HUES48 (cell line): Measurements from ENCODE around the gene PROX1.
A peak's percentile ranks its signal among the peaks of the same experiment; 100 is the strongest.

Source experiments
- H3K27ac ChIP-seq: one replicate; pipeline ENCODE4 v1.7.0; 2013; ENCODE audit warnings: low read depth, low read length, inconsistent platforms
- H3K27me3 ChIP-seq: 2 replicates; pipeline ENCODE4 v1.6.1; 2013; ENCODE audit warnings: mild to moderate bottlenecking, low read length; ENCODE audit not compliant: control insufficient read depth, insufficient read depth
- H3K36me3 ChIP-seq: 2 replicates; pipeline ENCODE4 v1.6.1; 2013; ENCODE audit warnings: low read length; ENCODE audit not compliant: control insufficient read depth, insufficient read depth
- H3K4me1 ChIP-seq: 2 replicates; pipeline ENCODE4 v1.6.1; 2013; ENCODE audit warnings: mild to moderate bottlenecking, low read length; ENCODE audit not compliant: control insufficient read depth, insufficient read depth
- H3K4me3 ChIP-seq: 2 replicates; pipeline ENCODE4 v1.5.1; 2013; ENCODE audit warnings: mild to moderate bottlenecking, low read depth, low read length
- H3K9ac ChIP-seq: 2 replicates; pipeline ENCODE4 v1.6.1; 2013; ENCODE audit warnings: mild to moderate bottlenecking, low read depth, low read length, moderate library complexity
- H3K9me3 ChIP-seq: 2 replicates; pipeline ENCODE4 v1.6.1; 2013; ENCODE audit warnings: low read length; ENCODE audit not compliant: control insufficient read depth, insufficient read depth

The PROX1 gene

GRCh38 chr1:213962508-213962907, 25.3 kb upstream of the PROX1 start:
- Histone ChIP-seq H3K36me3 (no peaks in the 10 kb centered on the region), H3K27me3 (no peaks in the 10 kb centered on the region), H3K27ac (no peak overlapping the region), H3K4me3 (no peak overlapping the region), H3K9ac (no peak overlapping the region), H3K4me1 (no peaks in the 10 kb centered on the region), H3K9me3 (no peaks in the 10 kb centered on the region)

- Histone ChIP-seq H3K36me3 (no peaks in the 10 kb centered on the region), H3K4me1 (no peaks in the 10 kb centered on the region), H3K27me3 (no peaks in the 10 kb centered on the region), H3K9ac (no peak overlapping the region), H3K9me3 (no peaks in the 10 kb centered on the region), H3K4me3 (no peak overlapping the region), H3K27ac (no peak overlapping the region)
These were observed 21.7 kb upstream of the PROX1 start for GRCh38 chr1:213966122-213966521.

- Histone ChIP-seq H3K36me3 (no peaks in the 10 kb centered on the region), H3K4me1 (no peaks in the 10 kb centered on the region), H3K27me3 (no peaks in the 10 kb centered on the region), H3K27ac (no peak overlapping the region), H3K9me3 (no peaks in the 10 kb centered on the region), H3K9ac (no peak overlapping the region), H3K4me3 (no peak overlapping the region)
These were observed 19.5 kb upstream of the PROX1 start for GRCh38 chr1:213968146-213968825.

- H3K9ac ChIP-seq, result no peak overlapping the region
- no peaks in the 10 kb centered on the region for H3K9me3 ChIP-seq
- no peak overlapping the region for H3K4me3 ChIP-seq
- H3K27ac ChIP-seq, result no peak overlapping the region
- H3K4me1 ChIP-seq, result no peaks in the 10 kb centered on the region
- no peaks in the 10 kb centered on the region for H3K36me3 ChIP-seq
- peaks cover under 1% of the 10 kb centered on the region; the same call in 1 of the 2 replicates for H3K27me3 ChIP-seq
These were observed 17.7 kb upstream of the PROX1 start for GRCh38 chr1:213969958-213970555.

- H3K9me3 ChIP-seq, result no peaks in the 10 kb centered on the region
- H3K4me3 ChIP-seq, result no peak overlapping the region
- peaks cover 22% of the 10 kb centered on the region for H3K27me3 ChIP-seq
- H3K9ac ChIP-seq, result no peak overlapping the region
- peaks cover 7% of the 10 kb centered on the region; the same call in 1 of the 2 replicates for H3K4me1 ChIP-seq
- H3K36me3 ChIP-seq, result no peaks in the 10 kb centered on the region
- H3K27ac ChIP-seq, result no peak overlapping the region
These were observed 15.6 kb upstream of the PROX1 start for GRCh38 chr1:213972141-213972540.

- no peaks in the 10 kb centered on the region for H3K36me3 ChIP-seq
- H3K27ac ChIP-seq, result no peak overlapping the region
- H3K4me1 ChIP-seq, result peaks cover 15% of the 10 kb centered on the region
- no peak overlapping the region for H3K4me3 ChIP-seq
- H3K27me3 ChIP-seq, result peaks cover 31% of the 10 kb centered on the region
- H3K9me3 ChIP-seq, result no peaks in the 10 kb centered on the region
- H3K9ac ChIP-seq, result no peak overlapping the region
These were observed 14.6 kb upstream of the PROX1 start for GRCh38 chr1:213973129-213973528.

- Histone ChIP-seq H3K27me3 (peaks cover 67% of the 10 kb centered on the region), H3K4me1 (peaks cover 41% of the 10 kb centered on the region), H3K36me3 (no peaks in the 10 kb centered on the region), H3K9ac (no peak overlapping the region), H3K4me3 (no peak overlapping the region), H3K9me3 (no peaks in the 10 kb centered on the region), H3K27ac (no peak overlapping the region)
These were observed 10.9 kb upstream of the PROX1 start for GRCh38 chr1:213976665-213977485.

- no peaks in the 10 kb centered on the region for H3K36me3 ChIP-seq
- no peaks in the 10 kb centered on the region for H3K9me3 ChIP-seq
- no peak overlapping the region for H3K9ac ChIP-seq
- H3K4me1 ChIP-seq, result peaks cover 46% of the 10 kb centered on the region
- H3K27me3 ChIP-seq, result peaks cover 73% of the 10 kb centered on the region
- no peak overlapping the region for H3K4me3 ChIP-seq
- no peak overlapping the region for H3K27ac ChIP-seq
These were observed 10.3 kb upstream of the PROX1 start for GRCh38 chr1:213977486-213977842.

- Histone ChIP-seq H3K9me3 (no peaks in the 10 kb centered on the region), H3K9ac (no peak overlapping the region), H3K36me3 (no peaks in the 10 kb centered on the region), H3K27ac (no peak overlapping the region), H3K4me3 (no peak overlapping the region), H3K4me1 (peaks cover 46% of the 10 kb centered on the region), H3K27me3 (peaks cover 77% of the 10 kb centered on the region)
These were observed 9.9 kb upstream of the PROX1 start for GRCh38 chr1:213977909-213978308.

- H3K27me3 ChIP-seq, result peaks cover 98% of the 10 kb centered on the region
- H3K4me3 ChIP-seq, result peak overlapping the region; percentile 71
- H3K4me1 ChIP-seq, result peaks cover 66% of the 10 kb centered on the region
- no peak overlapping the region for H3K27ac ChIP-seq
- H3K36me3 ChIP-seq, result no peaks in the 10 kb centered on the region
- H3K9me3 ChIP-seq, result no peaks in the 10 kb centered on the region
- H3K9ac ChIP-seq, result no peak overlapping the region
These were observed 7.8 kb upstream of the PROX1 start for GRCh38 chr1:213979751-213980586.
